GM12892 (cell line): ENCODE results near the gene PPP1R14C.

Experiments used
- POLR2A ChIP-seq: IDR thresholded peaks from 2 replicates; pipeline ENCODE4 v1.6.1; 2011; ENCODE audit warnings: low read depth, low read length, control low read depth
- POLR2AphosphoS5 ChIP-seq: IDR thresholded peaks from 2 replicates; pipeline ENCODE4 v1.6.1; 2011; ENCODE audit warnings: low read depth, low read length, control low read depth
- TAF1 ChIP-seq: IDR thresholded peaks from 2 replicates; pipeline ENCODE4 v1.6.1; 2011; ENCODE audit warnings: low read depth, mild to moderate bottlenecking, control low read depth, low read length, borderline replicate concordance

GRCh38 chr6:150093397-150093796, 49.4 kb upstream of the PPP1R14C start:
- TF ChIP-seq POLR2AphosphoS5 = no peak
- no peak for TF ChIP-seq POLR2A
- no peak for TF ChIP-seq TAF1
